ENCODE data around the gene RFC2. TPM values are rescaled to one million over a fixed set of nuclear protein-coding genes. Genes with fewer than 3 reads are reported as not detected.

The RFC2 gene
- total RNA-seq, 2 donors from 2014 or later, result 62.2 to 100 TPM

GRCh38 chr7:74288034-74288881, 34.1 kb upstream of the RFC2 start:
- H3K4me1 Mint-ChIP-seq, result peaks cover 9% of the 10 kb centered on the region
- H3K27me3 Mint-ChIP-seq, result peaks cover 14% of the 10 kb centered on the region
- no peaks in the 10 kb centered on the region for H3K36me3 Mint-ChIP-seq (ENCODE audit: low read depth)
- H3K9me3 Mint-ChIP-seq, result no peaks in the 10 kb centered on the region
- peak overlapping the region; percentile 38 for H3K27ac Mint-ChIP-seq
- peak overlapping the region; percentile 76 for H3K4me3 Mint-ChIP-seq
- ATAC-seq (replicated peaks), result no peak

- Mint-ChIP-seq H3K4me3 (peak overlapping the region; percentile 76), H3K4me1 (peaks cover 9% of the 10 kb centered on the region), H3K27me3 (peaks cover 17% of the 10 kb centered on the region), H3K27ac (no peak overlapping the region), H3K9me3 (no peaks in the 10 kb centered on the region), H3K36me3 (ENCODE audit: low read depth) (no peaks in the 10 kb centered on the region)
- ATAC-seq (replicated peaks), result no peak
Measured at GRCh38 chr7:74287303-74288033, 33.3 kb upstream of the RFC2 start.

- Mint-ChIP-seq H3K27me3 (peaks cover 17% of the 10 kb centered on the region), H3K4me3 (no peak overlapping the region), H3K9me3 (no peaks in the 10 kb centered on the region), H3K4me1 (peaks cover 9% of the 10 kb centered on the region), H3K36me3 (ENCODE audit: low read depth) (no peaks in the 10 kb centered on the region), H3K27ac (no peak overlapping the region)
- no peak for ATAC-seq (replicated peaks)
Measured at GRCh38 chr7:74286131-74286530, 31.9 kb upstream of the RFC2 start.

- H3K4me1 Mint-ChIP-seq, result peaks cover 6% of the 10 kb centered on the region
- H3K27ac Mint-ChIP-seq, result no peak overlapping the region
- no peak for ATAC-seq (replicated peaks)
- H3K27me3 Mint-ChIP-seq, result peaks cover 13% of the 10 kb centered on the region
- no peak overlapping the region for H3K4me3 Mint-ChIP-seq
- H3K36me3 Mint-ChIP-seq (ENCODE audit: low read depth), result no peaks in the 10 kb centered on the region
- no peaks in the 10 kb centered on the region for H3K9me3 Mint-ChIP-seq
Measured at GRCh38 chr7:74284781-74285259, 30.6 kb upstream of the RFC2 start.

DNA sequence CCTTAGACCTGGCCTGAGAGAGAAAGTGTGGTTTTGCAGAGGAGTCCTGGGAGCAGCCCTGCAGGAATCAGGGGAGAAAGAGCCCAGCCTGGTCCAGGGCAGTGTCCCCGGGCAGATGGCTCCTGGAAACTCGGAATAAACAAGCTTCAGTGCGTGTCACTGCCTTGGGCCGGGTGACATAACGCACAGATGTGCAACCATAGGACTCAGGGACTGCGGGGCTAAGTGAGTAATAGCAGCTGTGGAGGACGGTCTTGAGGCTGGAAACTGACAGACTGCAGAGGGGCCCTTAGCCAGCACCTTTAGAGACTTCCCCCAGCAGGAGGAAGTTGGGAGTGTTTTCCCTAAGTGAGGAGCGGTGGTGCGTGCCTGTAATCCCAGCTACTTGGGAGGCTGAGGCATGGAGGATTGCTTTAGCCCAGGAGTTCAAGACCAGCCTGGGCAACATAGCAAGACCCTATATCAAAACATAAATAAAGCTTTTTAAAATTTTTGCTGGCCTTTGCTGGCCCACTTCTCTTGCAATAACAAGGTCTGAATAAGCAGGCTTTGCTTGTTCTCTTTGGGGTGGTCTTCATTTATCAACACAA, 29.8 kb upstream of the RFC2 start:
- H3K4me1 Mint-ChIP-seq, result peaks cover 4% of the 10 kb centered on the region
- no peak overlapping the region for H3K27ac Mint-ChIP-seq
- H3K27me3 Mint-ChIP-seq, result peaks cover 12% of the 10 kb centered on the region
- H3K36me3 Mint-ChIP-seq (ENCODE audit: low read depth), result no peaks in the 10 kb centered on the region
- H3K9me3 Mint-ChIP-seq, result no peaks in the 10 kb centered on the region
- H3K4me3 Mint-ChIP-seq, result no peak overlapping the region
- ATAC-seq (replicated peaks), result no peak

DNA sequence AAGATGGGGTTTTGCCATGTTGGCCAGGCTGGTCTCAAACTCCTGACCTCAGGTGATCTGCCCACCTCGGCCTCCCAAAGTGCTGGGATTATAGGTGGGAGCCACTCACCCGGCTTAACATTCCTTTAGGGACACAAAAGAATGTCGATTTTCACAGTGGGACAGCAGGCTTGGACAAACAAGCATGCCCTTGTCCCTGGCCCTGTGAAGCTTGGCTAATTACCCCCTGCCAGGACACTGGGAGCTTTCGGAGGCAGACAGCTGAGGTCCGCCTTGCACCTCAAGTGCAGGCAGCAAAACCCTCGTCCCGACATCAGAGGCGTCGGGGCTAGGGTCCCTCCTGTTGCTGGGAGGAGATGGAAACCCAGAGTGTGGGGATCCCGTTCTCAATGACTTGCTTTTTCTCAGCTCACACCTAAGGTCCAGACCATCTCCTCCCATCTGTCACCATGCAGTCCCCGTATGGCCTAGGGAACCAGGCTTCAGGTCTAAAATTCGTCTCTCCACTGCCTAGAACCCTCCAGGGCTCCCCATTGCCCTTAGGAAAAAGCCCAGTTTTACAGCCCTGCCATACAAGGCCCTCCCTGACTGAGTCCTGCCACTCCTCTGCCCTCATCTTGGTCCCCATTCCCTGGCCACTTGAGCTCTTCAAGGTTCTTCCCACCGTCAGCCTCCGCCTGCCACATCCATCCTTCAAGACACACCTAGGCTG, 28.7 kb upstream of the RFC2 start:
- H3K4me1 Mint-ChIP-seq, result no peaks in the 10 kb centered on the region
- H3K9me3 Mint-ChIP-seq, result no peaks in the 10 kb centered on the region
- ATAC-seq (replicated peaks), result no peak
- peaks cover 10% of the 10 kb centered on the region for H3K27me3 Mint-ChIP-seq
- no peak overlapping the region for H3K4me3 Mint-ChIP-seq
- no peak overlapping the region for H3K27ac Mint-ChIP-seq
- H3K36me3 Mint-ChIP-seq (ENCODE audit: low read depth), result no peaks in the 10 kb centered on the region

DNA sequence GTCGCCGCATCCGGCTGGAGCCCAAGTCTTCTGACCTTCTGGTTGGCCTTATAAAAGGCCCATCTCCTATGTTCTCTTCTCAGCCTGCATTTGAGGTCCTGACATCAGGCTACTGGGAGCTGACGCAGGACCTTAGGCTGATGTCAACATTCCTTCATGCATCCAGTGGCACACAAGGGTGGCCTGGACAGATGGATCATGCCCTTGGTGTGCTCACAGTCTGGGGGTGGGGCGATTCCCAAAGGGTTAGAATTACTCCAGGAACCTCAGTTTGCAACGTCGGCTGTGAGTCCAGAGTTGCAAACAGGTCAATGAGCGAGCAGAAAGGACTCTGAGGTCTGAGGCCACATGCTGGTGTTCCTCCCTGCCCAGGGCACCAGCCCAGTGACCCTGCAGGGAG, 26.8 kb upstream of the RFC2 start:
- Mint-ChIP-seq H3K27ac (no peak overlapping the region), H3K4me3 (no peak overlapping the region), H3K4me1 (no peaks in the 10 kb centered on the region), H3K27me3 (peaks cover 6% of the 10 kb centered on the region), H3K9me3 (no peaks in the 10 kb centered on the region), H3K36me3 (ENCODE audit: low read depth) (no peaks in the 10 kb centered on the region)
- ATAC-seq (replicated peaks), result no peak

- Mint-ChIP-seq H3K9me3 (no peaks in the 10 kb centered on the region), H3K4me3 (no peak overlapping the region), H3K36me3 (ENCODE audit: low read depth) (no peaks in the 10 kb centered on the region), H3K4me1 (peaks cover under 1% of the 10 kb centered on the region), H3K27me3 (no peaks in the 10 kb centered on the region), H3K27ac (no peak overlapping the region)
- no peak for ATAC-seq (replicated peaks)
Measured at GRCh38 chr7:74277636-74278035, 23.4 kb upstream of the RFC2 start.

DNA sequence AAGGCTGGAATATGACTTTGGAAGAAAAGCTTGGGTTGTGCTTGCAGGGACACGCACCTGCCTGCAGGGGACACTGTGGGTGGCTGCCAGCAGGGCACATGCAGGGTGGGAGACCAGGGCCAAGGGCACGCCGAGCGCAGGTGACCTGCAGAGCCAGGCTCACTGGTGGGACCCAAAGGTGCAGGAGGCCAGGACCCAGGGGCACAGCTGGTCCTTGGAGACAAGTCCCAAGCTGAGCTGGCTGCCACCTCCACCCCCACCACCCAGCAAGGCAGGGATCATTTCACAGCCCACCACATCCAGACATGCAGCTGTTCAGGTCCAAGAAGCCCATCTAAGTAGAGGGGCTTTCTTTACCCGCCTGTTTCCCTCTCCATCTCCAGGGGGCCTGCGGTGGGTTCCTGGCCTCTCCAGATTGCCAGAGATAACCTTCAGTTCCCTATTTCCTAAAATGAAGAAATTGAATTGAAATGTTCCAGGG, 21.2 kb upstream of the RFC2 start:
- Mint-ChIP-seq H3K27ac (no peak overlapping the region), H3K27me3 (no peaks in the 10 kb centered on the region), H3K4me3 (no peak overlapping the region), H3K36me3 (ENCODE audit: low read depth) (no peaks in the 10 kb centered on the region), H3K4me1 (peaks cover 5% of the 10 kb centered on the region), H3K9me3 (no peaks in the 10 kb centered on the region)
- ATAC-seq (replicated peaks), result no peak

- Mint-ChIP-seq H3K4me3 (peak overlapping the region; percentile 22), H3K9me3 (no peaks in the 10 kb centered on the region), H3K4me1 (peaks cover 5% of the 10 kb centered on the region), H3K27me3 (no peaks in the 10 kb centered on the region), H3K36me3 (ENCODE audit: low read depth) (no peaks in the 10 kb centered on the region), H3K27ac (peak overlapping the region; percentile 19)
- peak; percentile 67 for ATAC-seq (replicated peaks)
Measured at GRCh38 chr7:74272305-74273038, 18.3 kb upstream of the RFC2 start.

DNA sequence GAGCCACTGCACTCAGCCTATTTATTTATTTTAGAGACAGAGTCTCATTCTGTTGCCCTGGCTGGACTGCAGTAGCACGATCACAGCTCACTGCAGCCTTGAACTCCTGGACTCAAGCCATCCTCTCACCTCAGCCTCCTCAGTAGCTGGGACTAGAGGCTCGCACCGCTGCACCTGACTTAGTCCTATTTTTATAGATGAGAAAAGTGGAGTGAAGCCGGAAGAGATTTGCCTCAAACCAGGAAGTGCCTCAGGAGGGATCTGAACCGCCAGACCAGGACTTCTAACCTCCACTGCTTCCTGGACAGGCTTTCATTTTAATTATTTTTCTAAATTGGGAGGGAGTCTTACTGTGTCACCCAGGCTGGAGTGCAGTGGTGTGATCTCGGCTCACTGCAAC, 17.5 kb upstream of the RFC2 start:
- Mint-ChIP-seq H3K4me3 (peak overlapping the region; percentile 21), H3K36me3 (ENCODE audit: low read depth) (no peaks in the 10 kb centered on the region), H3K27ac (peak overlapping the region; percentile 56), H3K9me3 (no peaks in the 10 kb centered on the region), H3K27me3 (no peaks in the 10 kb centered on the region), H3K4me1 (peaks cover 5% of the 10 kb centered on the region)
- ATAC-seq (replicated peaks), result no peak

- Mint-ChIP-seq H3K36me3 (ENCODE audit: low read depth) (no peaks in the 10 kb centered on the region), H3K4me3 (peak overlapping the region; percentile 55), H3K4me1 (peaks cover 5% of the 10 kb centered on the region), H3K27ac (no peak overlapping the region), H3K27me3 (no peaks in the 10 kb centered on the region), H3K9me3 (no peaks in the 10 kb centered on the region)
- ATAC-seq (replicated peaks), result peak; percentile 73
Measured at GRCh38 chr7:74269757-74270277, 15.6 kb upstream of the RFC2 start.

DNA sequence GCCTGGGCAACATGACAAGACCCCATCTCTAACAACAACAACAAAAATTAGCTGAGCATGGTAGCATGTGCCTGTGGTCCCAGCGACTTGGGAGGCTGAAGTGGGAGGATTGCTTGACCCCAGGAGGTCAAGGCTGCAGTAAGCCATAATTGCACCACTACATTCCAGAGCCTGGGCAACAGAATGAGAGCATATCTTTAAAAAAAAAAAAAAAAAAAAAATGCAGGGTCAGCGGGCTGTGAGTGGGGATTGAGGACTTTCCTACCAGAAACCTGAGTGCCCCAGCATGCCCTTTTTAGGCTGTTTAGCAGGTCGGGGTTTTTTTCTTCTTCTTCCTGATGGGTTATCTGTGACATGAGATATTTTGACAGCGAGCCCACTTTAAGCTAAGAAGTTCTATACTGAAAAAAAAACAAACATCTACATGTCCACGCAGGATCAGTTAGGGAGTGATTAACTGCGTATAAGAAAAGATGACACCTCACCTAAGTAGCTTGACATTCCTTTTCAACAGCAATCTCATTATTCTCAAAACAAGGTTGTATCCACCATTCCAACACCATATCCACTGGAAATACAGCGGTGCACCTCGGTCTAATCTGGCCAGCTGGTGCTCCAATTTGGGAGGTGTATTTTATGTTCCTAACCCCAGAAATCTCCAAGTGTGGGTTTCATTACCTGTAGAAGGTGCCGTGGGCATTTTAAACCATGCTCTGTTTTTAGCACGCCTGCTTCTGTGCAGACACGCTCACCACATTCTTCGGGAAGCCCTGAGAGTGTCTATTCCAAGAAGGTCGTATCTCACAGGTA, 13.8 kb upstream of the RFC2 start:
- H3K36me3 Mint-ChIP-seq (ENCODE audit: low read depth), result no peaks in the 10 kb centered on the region
- peaks cover 5% of the 10 kb centered on the region for H3K4me1 Mint-ChIP-seq
- H3K27ac Mint-ChIP-seq, result no peak overlapping the region
- ATAC-seq (replicated peaks), result no peak
- no peaks in the 10 kb centered on the region for H3K27me3 Mint-ChIP-seq
- no peak overlapping the region for H3K4me3 Mint-ChIP-seq
- no peaks in the 10 kb centered on the region for H3K9me3 Mint-ChIP-seq
